Activated CD4-positive, alpha-beta T cell treated with anti-CD3 and anti-CD28 coated beads, Interleukin-2, amount 50 U/mL, for 48 hours (primary cell): ENCODE data around the gene LRRC34.

Experiments used
- DNase-seq, 2 experiments: peaks; one replicate each; pipeline ENCODE4 v3.0.0-alpha.2; 2020

Gene LRRC34, protein sequence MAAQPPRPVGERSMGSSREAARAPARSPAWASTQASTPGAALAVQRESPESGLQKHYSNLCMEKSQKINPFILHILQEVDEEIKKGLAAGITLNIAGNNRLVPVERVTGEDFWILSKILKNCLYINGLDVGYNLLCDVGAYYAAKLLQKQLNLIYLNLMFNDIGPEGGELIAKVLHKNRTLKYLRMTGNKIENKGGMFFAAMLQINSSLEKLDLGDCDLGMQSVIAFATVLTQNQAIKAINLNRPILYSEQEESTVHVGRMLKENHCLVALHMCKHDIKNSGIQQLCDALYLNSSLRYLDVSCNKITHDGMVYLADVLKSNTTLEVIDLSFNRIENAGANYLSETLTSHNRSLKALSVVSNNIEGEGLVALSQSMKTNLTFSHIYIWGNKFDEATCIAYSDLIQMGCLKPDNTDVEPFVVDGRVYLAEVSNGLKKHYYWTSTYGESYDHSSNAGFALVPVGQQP

DNA sequence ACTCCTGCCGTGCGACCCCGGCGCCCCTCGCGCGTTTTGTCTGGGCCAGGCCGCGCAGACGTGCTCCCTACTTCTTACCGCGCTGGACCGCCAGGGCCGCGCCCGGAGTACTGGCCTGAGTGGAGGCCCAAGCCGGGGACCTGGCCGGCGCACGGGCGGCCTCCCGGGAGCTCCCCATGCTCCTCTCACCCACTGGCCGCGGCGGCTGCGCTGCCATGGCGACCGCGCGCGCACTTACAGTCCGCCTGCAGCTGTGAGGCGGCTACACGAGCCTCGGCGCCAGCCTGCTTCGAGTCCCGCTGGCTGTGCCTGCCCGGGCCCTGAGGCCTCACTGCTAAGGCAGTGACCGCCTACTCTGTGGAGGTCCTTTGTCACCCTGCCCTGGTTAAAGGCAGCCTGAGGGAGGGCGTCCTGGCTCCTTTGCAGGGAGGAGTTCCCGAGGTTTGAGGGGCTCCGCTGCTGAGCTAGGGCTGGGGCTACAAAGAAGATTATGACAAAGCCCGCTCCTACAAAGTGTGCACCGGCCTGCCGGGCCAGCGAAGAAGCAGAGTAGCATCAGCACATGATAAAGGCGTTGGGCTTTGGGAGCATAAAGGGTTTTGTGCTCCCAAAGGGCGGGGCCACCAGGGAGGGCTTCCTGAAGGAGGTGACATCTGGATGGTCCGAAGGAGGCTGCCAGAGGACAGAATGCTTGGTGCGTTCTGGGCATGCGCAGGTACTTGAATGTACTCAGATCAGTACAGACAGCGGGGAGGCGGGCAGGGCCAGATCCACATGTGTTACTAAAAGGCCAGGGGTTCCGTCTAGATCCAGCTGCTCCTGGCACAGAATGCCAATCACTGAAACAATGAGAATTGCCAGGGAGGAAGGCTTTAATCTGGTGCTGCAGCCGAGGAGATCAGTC, at the start of gene LRRC34, which contains the start of gene LRRIQ4:
LRRC34 (minus strand) TSS at position 573 of the 904 bp plus-strand sequence; CDS start at position 217, 356 bp downstream.
LRRIQ4 (plus strand) TSS at position 539 of the 904 bp plus-strand sequence. CDS start 9,052 bp downstream, outside the sequence.
- peak; percentile 79 to 86 for DNase-seq

DNA sequence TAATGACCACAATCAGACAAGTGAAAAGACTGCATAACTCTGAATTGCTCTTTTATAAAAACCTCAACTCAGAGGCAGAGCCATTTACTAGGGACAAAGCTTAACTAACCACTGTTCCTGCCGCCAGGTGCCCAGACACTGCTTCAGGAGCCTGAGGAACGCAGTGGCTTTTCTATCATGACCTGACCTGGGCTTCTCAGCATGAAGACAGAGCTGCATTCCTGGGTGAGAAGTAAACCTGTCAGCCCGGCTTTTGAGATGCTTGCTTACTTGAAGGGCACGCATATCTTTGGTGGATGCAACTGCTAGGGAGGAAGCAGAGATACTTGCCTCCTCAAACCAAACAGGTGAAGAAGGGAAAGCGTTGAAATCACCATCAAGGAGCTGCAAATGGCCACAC, 49.2 kb upstream of the LRRC34 start:
- DNase-seq = no peak

DNA sequence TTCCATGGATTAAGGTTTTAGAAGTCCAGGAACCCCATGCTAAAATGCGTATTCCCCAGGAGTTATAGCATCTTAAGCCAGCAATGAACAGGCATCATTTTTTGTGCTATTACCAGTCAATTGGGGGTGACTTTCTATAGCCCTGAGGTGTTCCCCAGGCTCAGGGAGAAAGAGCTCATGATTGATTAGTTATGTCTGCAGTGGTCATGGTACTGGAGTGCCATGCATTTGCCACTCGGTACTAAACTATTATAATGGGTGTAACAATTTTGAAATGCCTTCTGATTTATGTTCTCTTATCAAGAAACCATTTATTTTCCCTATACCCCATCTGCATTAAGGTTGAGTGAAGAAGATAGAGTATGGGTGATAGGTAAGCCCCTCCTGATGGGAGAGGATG, 45.1 kb upstream of the LRRC34 start:
- DNase-seq = no peak

DNA sequence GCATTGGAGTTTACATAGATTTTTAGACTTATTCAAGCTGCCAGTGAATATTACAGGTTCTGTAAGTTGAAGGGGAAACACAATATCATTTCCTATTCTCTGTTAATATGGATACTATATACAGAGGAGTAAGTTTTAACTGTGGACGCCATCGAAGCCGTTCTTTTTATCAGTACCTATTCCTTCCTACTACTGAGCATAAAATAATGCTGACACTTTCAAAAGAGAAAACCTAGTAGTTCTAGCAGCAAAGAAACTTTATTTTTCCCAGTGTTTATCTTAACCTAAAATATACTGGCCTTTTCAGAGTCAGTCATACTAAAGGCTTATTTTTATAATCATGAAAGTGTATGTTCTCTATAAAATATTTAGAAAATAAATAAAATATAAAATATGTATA, 42.8 kb upstream of the LRRC34 start:
- no peak for DNase-seq

DNA sequence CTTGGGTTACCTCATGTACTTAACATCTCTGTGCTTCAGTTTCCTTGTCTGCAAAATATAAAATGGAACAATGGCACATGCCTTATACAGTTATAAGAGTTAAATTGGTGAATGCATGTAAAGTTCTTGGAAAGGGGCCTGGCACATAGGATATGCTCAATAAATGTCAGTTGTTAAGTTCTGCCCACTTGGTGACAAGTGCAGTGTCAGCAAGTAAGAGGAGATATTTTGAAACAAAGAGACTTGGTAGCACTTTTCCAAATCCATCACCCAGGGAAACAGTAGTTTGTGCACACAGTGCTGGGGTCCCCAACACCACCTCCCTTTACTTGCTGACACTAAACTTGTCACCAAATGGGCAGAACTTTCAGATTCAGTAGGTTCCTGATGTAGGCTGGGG, 37.9 kb upstream of the LRRC34 start:
- DNase-seq = no peak

DNA sequence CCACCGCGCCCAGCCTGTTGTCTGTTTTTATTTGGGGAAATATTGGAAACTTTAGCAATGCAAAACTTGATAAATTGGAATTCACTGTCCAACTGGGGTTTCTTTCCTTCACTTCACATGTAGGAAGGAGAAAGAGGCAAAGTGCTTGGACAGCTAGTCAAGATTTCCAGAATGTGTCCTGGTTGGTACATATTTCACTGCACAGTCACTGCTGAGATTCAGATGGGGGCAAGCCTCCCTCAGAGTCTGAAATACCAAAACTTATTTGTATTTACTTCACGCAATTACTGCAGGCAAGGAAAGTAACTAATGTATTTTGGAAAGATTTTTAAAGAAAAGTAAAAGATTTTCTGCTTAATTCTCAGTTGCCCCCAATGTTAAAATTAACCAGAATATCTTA, 36.0 kb upstream of the LRRC34 start:
- DNase-seq = no peak

DNA sequence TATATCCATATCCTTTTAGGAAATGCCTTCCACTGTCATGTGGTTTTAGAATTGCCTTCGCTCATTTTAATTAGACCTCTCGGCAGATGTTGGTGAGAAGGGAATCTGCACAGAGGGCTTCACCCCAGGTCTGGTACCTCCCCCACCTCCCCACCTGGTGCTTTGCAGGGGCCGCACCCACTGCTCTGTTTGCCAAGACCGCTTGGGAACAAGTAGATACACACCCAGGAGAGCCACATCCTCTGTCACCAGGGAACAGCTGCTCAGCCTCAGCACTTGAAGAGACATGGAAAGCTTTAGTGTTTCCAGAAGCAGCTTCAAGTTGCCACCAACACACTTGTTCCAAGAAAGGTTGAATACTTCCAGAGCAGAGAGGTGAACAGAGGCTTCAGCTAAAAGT, 35.2 kb upstream of the LRRC34 start:
- no peak for DNase-seq

DNA sequence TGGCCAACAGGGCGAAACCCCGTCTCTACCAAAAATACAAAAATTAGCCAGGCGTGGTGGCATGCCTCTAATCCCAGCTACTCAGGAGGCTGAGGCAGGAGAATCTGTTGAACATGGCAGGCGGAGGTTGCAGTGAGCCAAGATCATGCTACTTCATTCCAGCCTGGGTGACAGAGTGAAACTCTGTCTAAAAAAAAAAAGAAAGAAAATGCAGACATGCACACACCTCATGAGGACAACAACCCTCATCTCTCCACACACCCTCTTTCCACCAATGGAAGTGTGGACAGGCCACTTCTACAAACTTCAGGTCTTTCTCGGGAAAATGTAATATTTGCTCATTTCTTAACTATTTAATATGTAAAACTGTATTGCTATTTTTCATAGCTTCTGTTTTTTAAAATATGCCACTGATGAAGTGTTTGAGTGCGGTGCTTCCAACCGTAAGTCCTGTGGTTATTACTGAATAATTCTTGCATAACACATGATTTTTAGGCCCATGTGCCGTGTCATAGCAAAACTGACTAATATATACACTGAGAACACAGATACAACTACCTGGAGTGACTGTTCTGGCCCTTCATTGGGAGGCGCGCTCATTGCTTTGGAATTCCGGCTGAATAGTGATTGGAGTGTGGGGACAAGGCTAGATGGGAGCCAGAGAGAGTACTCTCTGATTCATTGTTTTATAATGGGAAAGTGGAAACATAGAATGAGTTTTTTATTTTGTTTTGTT, 33.9 kb upstream of the LRRC34 start:
- DNase-seq = no peak

DNA sequence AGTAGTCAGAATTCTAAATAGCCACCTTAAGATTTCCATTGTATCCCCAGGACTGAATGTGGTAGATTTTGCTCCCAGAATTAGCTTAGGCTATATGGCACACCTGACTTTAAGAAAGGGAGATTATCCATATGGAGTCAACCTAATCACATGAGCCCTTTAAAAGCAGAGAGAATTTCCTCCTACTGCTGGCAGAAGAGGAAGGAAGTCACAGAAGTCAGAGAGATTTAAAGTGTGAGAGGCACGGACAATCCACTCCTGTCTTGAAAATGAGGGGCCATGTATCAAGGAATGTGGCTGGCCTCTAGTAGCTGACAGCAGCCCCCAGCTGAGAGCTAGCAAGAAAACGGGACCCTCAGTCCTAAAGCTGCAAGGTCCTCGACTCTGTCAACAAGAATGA, 30.3 kb upstream of the LRRC34 start:
- no peak for DNase-seq

DNA sequence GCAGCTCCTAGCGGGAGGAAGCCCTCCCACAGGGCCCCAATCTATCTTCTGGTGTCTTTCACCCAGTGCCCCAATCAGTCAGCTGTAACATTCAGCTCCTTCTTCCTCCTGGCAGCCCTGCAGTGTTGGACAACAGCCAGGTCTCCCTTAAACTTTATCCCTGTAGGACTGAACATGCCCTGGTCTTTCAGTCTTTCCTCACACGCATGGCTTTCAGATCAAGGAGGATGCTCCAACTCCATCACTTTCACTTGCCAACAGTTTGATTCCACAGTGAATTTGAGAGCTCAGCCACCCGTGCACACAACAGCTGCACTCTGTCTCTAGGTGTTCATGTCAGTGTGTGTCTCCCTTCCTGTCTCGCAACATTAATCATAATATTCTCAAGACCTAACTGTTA, 28.5 kb upstream of the LRRC34 start:
- DNase-seq = no peak

DNA sequence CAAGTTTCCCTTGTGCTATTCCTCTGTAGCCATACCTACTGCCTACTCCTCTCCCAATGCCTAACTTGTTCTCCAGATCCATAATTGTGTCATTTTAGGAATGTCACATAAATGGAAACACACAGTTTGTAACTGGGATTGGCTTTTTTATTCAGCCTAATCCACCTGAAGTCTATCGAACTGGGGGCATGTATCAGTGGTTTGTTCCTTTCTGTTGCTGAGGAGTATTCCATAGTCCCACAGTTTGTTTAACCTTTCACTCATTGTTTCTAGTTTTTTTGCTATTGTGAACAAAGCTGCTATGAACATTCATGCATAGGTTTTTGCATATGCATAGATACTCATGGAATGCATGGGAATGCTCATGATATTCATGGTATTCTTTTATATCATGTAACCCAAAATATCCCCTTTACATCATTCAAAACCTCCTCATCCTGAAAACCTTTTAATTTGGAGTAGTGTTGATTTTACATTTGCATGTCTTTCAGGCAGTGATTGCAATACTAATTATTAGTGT, 25.9 kb upstream of the LRRC34 start:
- no peak for DNase-seq

DNA sequence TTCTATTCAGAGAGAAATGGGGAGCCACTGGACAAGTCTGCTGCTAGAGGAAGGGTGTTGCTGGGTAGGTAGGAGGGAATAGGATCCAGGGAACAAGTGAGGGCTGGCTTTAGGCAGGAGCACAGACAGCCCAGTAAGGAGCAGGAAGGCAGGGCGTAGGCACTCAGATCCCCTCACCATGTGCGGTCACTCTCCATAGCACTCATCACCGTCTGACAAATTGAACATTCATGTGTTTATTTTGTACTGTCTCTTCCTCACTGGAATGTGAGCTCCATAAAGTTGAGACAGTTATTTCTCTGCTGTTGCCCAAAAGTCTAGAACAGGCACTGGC, 24.2 kb upstream of the LRRC34 start:
- no peak for DNase-seq

DNA sequence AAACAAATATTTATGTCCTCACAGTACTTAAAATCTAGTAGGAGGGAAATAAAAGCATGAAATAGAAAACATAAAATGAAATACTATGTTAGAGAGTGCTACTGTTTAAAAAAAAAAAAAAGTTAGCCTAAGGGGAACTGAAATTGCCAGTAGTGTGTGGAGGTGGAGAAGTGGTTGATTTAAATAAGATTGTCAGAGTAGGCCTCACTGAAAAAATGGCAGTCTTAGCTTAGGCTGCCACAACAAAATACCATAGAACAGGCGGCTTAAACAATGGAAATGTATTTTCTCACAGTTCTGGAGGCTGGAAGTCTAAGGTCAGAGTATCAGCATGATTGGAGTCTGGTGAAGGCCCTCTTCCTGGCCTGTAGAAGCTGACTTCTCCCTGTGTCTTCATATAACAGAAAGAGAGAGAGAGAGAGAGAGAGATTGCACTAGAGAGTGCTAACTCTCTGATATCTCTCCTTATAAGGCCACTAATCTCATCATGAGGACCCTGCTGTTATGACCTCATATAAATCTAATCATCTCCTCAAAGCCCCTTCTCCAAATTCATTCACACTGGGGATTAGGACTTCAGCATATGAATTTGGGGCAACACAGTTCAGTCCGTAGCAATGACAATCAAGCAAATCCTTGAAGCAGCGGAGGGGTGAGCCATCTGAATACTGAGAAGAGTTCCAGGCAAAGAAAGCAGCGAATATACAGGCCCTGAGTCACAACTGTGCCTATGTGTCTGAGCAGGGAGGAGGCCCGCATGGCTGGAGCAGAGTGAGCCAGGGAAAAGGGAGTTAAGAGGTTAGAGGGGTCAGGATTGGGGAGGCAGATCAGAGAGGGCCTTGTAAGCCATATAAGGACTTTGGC, 23.6 kb upstream of the LRRC34 start:
- no peak for DNase-seq

DNA sequence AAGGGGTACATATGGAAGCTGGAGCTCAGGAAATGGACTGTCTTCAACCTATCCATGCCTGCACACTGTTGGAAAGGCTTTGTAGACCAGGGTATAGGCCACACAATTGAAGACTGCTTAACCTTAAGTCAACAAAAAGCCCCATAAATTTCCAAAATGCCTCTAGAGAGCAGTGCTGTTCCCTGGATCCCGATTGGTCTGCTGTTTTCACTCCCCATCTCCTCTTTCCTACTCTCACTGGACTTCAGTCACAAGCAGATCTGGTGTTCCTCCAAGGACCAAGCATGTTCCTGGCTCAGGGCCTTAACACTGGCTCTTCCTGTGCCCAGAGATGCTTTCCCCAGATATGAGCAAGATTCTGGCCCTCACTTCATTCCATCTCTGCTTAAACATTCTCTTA, 22.8 kb upstream of the LRRC34 start:
- no peak for DNase-seq

DNA sequence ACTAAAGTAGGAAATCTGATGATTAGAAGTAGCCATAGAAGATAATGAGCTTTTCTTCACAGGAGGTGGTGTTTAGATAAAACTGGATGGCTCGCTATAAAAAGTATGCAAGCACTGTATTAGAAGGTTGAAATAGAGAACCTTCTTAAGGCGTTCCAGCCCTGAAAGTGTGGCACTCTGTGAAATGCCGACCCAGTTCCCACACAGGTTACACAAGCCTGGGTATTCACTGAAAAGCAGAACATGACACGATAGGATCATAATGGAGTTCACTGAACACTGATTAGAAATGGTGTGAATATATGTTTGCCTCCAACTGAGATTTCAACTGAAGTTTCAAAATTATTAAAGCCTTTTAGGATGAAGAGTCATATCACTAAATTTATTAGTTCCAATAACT, 15.0 kb upstream of the LRRC34 start:
- DNase-seq = no peak

DNA sequence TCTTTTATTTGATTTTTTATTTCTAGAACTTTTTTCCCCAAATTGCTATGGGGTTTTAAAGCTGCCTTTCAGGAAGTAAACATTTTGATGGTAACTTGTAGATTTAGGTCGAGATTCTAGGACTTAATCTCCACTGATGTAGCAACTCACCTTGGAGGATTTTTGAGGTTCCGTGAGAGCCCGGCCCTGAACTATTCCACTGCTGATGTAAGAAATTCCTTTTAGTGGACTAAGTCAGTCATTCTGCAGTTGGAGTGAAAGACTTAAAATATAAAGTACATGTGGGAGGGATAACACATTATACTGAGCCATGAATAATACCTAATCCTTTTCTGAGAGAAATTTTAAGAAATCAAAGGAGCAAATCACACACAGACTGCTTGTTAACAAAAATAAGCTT, 12.6 kb upstream of the LRRC34 start:
- DNase-seq = no peak

DNA sequence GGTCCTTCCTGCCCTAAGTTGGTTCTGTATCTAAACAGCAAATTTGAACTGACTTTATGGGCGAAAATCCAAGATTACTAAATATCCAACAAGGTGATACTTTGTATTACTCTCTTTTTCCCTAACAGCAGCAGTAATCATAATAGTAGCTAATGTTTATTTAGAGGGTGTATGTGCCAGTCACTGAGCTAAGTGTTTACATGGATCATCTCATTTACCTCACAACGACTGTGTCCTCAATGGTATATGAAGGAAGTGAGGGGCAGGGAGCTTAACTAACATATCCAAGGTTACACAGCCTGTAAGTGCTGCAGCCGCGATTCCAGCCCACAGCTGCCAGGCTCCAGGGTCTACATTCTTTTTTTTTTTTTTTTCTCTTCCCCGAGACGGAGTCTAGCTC, 10.3 kb upstream of the LRRC34 start:
- no peak for DNase-seq

DNA sequence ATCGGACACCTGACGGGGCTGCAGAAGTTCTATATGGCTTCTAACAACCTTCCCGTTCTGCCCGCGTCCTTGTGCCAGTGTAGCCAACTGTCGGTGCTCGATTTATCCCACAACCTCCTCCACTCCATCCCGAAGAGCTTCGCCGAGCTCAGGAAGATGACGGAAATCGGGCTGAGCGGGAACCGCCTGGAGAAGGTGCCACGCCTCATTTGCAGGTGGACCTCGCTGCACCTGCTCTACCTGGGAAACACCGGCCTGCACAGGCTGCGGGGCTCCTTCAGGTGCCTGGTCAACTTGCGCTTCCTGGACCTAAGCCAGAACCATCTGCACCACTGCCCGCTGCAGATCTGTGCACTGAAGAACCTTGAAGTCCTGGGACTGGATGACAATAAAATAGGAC, 9.8 kb upstream of the LRRC34 start:
- no peak for DNase-seq

DNA sequence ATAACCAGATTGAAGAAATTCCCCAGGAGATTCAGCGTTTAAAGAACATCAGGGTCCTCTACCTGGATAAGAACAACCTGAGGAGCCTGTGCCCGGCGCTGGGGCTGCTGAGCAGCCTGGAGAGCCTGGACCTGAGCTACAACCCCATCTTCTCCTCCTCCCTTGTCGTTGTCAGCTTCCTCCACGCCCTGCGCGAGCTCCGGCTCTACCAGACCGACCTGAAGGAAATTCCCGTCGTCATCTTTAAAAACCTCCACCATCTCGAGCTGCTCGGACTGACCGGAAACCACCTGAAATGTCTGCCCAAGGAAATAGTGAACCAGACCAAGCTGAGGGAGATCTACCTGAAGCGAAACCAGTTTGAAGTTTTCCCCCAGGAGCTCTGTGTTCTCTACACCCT, 9.4 kb upstream of the LRRC34 start:
- no peak for DNase-seq

DNA sequence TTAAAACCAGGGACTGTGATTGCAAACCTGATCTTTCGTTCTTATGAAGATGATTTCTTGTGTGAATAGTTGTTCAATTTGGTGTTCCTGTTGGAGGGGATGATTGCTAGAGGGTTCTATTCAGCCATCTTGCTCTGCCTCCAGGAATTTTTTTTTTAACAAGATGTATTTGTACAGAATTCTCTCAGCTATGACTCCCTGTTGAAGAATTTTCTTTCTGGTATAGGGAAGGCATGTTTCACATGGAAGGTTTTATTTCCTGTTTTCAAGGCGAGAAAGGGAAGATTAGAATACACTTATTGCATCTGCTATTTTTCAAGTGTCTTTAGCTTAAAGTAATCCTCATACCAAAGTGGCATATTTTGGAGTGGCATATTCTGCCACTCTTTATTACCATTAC, 5.6 kb upstream of the LRRC34 start:
- no peak for DNase-seq

DNA sequence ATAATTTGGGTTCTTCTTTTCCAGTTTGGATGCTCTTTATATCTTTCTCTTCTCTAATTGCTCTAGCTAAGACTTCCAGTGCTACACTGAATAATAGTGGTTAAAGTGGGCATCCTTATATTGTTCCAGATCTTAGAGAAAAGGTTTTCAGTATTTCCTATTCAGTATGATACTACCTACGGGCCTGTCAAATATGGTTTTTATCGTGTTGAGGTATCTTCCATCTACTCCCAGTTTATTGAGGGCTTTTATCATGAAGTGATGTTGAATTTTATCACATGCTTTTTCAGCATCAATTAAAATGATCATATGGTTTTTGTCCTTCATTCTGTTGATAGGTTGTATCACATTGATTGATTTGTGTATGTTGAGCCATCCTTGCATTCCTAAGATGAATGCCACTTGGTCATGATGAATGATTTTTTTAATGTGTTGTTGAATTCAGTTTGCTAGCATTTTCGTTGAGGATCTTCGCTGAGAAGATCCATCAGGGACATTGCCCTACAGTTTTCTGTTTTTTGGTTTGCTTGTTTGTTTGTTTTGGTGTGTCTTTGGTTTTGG, 3.0 kb upstream of the LRRC34 start:
- DNase-seq = no peak
